SK-N-SH treated with all-trans-retinoic acid at 6 μM for 48 hours (cell line): ENCODE data around the gene MPPED1.

Source experiments
- ARNTL ChIP-seq: fragments of 450-650 bp; formaldehyde crosslinking; IDR thresholded peaks from 2 replicates; pipeline ENCODE4 v1.5.0; 2020; ENCODE audit warnings: low read depth, mild to moderate bottlenecking, moderate library complexity, borderline replicate concordance
- CREB5 ChIP-seq: fragments of 250-450 bp; sonication (Bioruptor Pico); IDR thresholded peaks from 2 replicates; pipeline ENCODE4 v1.5.1; 2020; ENCODE audit warnings: low read depth, mild to moderate bottlenecking, moderate library complexity
- ESRRG ChIP-seq: fragments of 250-450 bp; sonication (Bioruptor Pico); IDR thresholded peaks from 2 replicates; pipeline ENCODE4 v1.6.1; 2021; ENCODE audit warnings: mild to moderate bottlenecking
- OSR1 ChIP-seq: fragments of 250-450 bp; sonication (Bioruptor Pico); IDR thresholded peaks from 2 replicates; pipeline ENCODE4 v1.8.0; 2022; ENCODE audit warnings: moderate library complexity, mild to moderate bottlenecking, inconsistent platforms
- PATZ1 ChIP-seq: fragments of 250-450 bp; sonication (Bioruptor Pico); IDR thresholded peaks from 2 replicates; pipeline ENCODE4 v1.8.0; 2020; ENCODE audit warnings: mild to moderate bottlenecking, moderate library complexity, borderline replicate concordance
- PPARA ChIP-seq: fragments of 250-450 bp; sonication (Bioruptor Pico); IDR thresholded peaks from 2 replicates; pipeline ENCODE4 v1.5.0; 2020; ENCODE audit warnings: mild to moderate bottlenecking, borderline replicate concordance
- RARB ChIP-seq: fragments of 250-450 bp; sonication (Bioruptor Pico); IDR thresholded peaks from 2 replicates; pipeline ENCODE4 v1.8.0; 2021; ENCODE audit warnings: mild to moderate bottlenecking, moderate library complexity
- TCF4 ChIP-seq: fragments of 250-450 bp; sonication (Bioruptor Pico); IDR thresholded peaks from 2 replicates; pipeline ENCODE4 v1.8.0; 2021; ENCODE audit warnings: mild to moderate bottlenecking, moderate library complexity, borderline replicate concordance
- ZFP3 ChIP-seq: fragments of 250-450 bp; sonication (Bioruptor Pico); IDR thresholded peaks from 2 replicates; pipeline ENCODE4 v1.5.0; 2020; ENCODE audit warnings: mild to moderate bottlenecking, moderate library complexity
- ZFP30 ChIP-seq: fragments of 450-650 bp; formaldehyde crosslinking; IDR thresholded peaks from 2 replicates; pipeline ENCODE4 v1.5.0; 2022; ENCODE audit warnings: mild to moderate bottlenecking, moderate library complexity
- ZNF565 ChIP-seq: fragments of 450-650 bp; formaldehyde crosslinking; conservative IDR thresholded peaks from 2 replicates; pipeline ENCODE4 v1.5.0; 2020; ENCODE audit warnings: low read depth, mild to moderate bottlenecking, moderate library complexity

GRCh38 chr22:43390166-43390565, 21.6 kb upstream of the MPPED1 start:
- TF ChIP-seq OSR1 (CRISPR knock-in tag) (no peak), ZFP30 (no peak), ARNTL (CRISPR knock-in tag) (no peak), PATZ1 (CRISPR knock-in tag) (no peak), CREB5 (CRISPR knock-in tag) (no peak), PPARA (CRISPR knock-in tag) (no peak), RARB (CRISPR knock-in tag) (no peak), ZNF565 (CRISPR knock-in tag) (no peak), ZFP3 (CRISPR knock-in tag) (no peak), ESRRG (CRISPR knock-in tag) (no peak), TCF4 (CRISPR knock-in tag) (no peak)
